Stimulated activated naive CD8-positive, alpha-beta T cell treated with anti-CD3 and anti-CD28 coated beads, Interleukin-15, Interleukin-2, amounts not matched to agents 100 U/mL and 50 U/mL, for 24 hours (primary cell): ENCODE measurements around the gene GRIK1.

Experiments used
- ATAC-seq: fragments of 150-1000 bp; cut with Tn5 transposase; one replicate; pipeline ENCODE4 v1.10.0; 2021
- DNase-seq: peaks from one replicate; pipeline ENCODE4 v3.0.0; 2021

The GRIK1 gene

DNA sequence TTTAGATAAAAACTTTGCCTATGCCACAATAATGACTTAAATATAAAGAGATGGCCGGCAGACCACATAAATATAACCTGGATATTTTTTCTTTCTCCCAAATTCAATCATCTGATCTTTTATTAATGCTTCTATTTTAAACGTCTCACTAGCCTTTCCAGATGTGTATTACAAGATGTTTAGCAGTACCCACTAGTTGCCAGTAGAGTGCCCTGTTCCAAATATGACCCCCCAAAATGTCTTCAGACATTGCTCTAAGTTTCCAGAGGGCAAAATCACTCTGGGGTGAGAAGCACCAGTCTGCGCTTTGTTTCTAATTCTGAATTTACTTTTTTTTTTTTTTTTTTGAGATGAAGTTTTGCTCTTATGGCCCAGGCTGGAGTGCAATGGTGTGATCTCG is 268.1 kb downstream of the GRIK1 start:
- DNase-seq (no peak), ATAC-seq (no peak)

DNA sequence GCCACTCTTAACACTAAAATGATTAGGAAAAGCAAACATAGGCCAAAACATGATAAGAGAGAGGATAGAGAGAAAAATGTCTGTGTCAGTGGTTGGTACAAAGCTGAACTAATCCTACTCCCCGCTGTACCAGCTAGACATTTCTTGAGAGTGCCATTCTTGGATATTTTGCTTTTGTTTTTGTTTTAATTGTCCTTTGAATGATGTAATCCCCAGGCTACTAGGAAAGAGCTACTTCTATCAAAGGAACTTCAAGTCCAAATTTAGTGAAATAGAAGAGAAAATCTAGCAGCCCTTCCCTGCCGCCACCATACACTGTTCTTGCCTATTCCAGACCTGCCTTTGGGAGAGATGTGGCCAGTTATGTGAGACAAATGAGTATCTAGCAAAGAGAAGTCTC is 269.6 kb downstream of the GRIK1 start:
- DNase-seq = no peak

DNA sequence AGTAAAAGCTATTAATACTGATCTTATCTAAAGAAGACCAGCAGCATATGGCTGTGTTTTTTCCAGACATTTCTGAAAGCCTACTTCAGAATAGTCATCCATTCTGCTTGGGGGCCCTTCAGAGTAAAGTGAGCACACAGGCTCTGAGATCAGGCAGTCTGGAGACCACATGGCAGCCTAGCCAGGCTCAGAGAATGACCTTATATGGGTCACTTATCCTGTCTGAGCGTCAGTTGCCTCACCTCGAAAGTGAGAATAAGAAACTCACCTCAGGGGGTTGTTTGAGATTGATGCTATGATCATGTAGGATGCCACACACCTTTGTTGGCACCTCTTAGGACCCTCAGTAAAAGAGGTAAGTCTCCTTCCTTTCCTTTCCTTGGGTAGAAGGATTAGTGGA is 270.4 kb downstream of the GRIK1 start:
- peak; percentile 46 for ATAC-seq
- no peak for DNase-seq

More for the DNA sequence above, 269.6 kb downstream of the GRIK1 start:
- ATAC-seq = no peak

DNA sequence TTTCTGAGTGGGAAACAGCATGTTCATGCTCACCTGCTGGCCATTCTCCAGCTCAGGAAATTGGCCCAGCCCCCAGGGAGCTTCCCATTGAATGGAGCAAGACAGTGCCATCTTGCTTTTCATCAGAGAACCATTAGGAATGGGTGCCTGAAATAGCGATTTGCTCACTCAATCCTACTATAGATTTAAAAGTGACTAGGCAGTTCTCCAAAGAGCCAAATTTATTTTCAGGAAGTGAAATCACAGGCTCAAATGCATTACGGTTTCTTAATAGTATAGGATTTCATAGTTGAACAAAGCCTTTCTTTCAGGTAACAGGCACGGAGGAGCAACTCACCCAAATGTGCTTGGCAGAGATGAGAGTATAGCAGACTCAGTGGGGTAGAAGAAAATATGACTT is 272.1 kb downstream of the GRIK1 start:
- DNase-seq (no peak), ATAC-seq (no peak)

DNA sequence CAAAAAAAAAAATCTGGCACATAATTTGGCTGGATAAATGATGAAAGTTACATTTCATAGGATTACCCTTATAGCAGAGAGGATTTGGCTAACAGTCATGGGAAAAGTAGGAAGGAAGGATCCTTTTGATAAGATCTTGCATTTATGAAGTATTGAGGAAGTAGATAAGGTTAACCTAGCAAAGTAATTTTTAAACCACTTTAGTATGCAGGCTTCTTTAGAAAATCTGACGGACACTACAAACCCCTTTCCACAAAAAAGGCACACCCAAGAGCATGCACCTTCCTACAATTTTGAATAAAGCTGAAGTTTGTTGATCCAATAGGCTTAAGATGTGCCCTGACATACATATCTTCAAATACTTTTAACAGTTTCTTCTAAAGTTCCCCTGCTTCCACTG is 275.2 kb downstream of the GRIK1 start:
- ATAC-seq (no peak), DNase-seq (no peak)

DNA sequence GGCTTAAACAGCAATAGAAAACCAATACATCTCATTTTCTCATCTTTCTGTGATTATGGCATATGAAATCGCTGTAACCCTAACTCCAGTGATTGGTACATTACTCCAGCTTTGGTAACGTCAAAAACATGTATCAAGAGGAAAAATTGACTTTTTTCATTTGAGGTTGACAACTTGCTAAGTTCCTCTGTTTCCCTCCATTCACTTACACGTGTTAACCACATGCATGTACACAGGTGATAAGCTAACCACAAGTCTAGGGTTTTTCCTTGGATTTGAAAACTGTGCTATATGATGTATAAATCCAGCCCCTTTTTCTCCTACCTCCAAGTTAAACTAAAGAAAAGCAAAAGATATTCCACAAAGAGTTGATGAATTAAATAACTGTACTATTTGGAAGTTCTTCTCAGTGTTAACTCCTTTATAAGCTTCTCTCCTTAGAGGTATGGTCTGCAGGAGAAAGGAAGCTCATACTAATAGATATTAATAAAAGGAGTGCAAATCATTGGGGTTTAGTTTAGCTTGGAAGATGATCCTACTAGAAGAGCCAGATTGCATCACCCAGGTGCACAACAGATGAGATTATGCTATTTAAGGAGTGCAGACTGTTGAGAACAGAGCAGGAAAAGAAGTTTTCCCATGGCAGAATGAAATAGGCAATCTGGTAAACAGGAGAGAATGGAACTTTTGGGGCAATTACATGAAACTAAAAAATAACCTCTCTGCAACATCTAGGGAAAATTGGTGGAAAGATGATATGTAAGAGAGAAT is 277.9 kb downstream of the GRIK1 start:
- ATAC-seq (no peak), DNase-seq (no peak)

DNA sequence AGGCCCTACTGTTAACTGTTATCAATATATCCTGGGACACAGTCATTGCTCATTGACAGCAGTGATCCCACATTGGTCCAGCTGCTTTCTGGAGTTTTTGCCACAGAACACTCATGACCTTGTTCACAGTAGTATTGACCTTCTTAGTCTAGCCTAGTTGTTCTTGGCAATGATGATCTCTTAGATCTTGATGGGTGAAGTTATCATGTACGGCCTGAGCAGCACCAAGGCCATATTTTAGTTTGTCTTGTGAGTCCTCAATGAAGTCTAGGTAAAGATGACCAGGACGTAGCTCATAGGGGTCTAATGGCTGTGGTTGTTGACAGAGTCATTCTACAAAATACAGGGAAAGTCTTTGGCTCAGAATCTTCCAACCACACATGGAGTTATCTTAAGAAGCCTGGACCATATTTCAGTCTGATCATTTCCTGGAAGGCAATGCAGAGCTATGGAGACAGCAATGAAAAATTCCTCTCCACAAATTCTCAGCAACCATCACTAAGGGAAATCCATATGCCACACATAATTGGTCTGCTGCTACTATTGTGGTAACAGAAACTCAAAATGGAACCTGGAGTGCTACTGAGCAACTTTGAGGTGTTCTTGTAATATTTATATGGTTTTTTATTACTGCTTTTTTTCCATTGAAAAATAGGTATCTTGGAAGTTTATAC is 279.6 kb downstream of the GRIK1 start:
- no peak for ATAC-seq
- no peak for DNase-seq

DNA sequence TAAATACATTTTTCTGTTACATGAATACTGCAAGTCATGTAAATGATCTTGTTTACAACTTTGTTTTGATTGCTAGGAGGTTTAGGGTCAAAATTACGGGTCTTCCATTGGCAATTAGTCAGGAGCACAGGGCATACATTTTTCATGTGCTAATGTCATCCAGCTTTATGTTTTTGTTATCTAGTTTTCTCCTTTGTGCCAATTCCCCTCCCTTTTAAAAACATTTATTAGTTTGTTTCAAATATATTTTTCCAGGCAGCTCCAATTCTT is 280.9 kb downstream of the GRIK1 start:
- no peak for ATAC-seq

DNA sequence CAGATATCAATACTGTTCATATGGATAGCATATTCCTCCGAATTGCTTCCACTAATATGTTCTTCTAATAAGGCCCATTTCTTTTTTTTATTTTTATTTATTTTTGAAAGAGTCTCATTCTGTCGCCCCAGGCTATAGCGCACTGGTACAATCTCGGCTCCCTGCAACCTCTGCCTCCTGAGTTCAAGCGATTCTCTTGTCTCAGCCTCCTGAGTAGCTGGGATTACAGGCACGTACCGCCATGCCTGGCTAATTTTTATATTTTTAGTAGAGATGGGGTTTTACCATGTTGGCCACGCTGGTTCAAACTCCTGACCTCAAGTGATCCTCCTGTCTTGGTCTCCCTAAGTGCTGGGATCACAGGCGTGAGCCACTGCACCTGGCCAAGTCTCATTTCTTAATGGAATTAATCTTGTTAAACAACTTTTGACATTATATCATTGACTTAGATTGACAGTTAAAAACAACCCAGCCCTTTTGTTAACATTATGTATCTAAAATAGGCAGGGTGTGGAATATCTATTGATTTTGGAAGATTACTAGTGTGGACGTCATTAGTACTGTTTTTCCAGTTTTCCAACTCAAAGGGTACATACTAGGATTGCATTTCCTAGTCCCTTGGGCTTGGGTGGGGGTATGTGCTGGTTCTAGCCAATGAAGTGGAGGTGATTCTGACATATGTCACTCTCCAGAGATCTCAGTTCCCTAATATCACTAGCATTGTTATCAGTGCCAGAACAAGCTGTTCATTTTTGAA is 281.4 kb downstream of the GRIK1 start:
- no peak for ATAC-seq
- DNase-seq = no peak

More for the DNA sequence above, 280.9 kb downstream of the GRIK1 start:
- no peak for DNase-seq

DNA sequence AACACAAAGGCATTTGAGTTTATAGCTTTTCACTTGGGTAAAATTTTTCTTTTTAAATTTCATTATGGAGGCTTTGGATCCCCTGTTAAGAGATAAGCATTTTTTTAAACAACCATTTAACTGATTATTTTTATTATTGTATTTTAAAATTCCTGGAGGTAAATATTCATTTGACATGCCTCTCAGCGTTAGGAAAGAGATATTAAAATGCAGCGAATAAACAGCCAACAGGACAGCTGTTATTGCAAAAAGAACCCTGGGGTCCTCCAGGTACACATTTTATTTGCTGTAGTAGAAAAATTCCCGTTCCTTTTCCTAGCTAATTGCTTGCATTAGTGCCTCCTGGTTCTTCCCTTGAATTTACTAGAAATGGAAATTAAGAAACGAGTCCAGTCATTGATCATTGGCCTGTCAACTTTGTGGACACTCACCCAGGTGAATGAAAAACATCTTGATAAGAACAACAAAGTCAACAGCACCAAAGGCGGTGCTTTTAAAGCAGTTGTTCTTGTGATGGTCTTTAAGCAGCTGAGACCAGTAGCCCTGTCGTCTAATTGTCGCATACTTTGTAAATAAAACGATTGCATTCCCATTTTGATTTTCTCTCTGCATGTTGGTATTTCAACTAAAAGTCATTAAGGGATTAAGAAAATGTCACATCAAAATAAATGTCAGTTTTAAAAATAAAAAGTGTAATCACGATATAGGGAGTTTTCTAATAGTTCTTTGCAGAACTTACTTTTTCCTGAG is 282.4 kb downstream of the GRIK1 start:
- DNase-seq = no peak
- no peak for ATAC-seq

DNA sequence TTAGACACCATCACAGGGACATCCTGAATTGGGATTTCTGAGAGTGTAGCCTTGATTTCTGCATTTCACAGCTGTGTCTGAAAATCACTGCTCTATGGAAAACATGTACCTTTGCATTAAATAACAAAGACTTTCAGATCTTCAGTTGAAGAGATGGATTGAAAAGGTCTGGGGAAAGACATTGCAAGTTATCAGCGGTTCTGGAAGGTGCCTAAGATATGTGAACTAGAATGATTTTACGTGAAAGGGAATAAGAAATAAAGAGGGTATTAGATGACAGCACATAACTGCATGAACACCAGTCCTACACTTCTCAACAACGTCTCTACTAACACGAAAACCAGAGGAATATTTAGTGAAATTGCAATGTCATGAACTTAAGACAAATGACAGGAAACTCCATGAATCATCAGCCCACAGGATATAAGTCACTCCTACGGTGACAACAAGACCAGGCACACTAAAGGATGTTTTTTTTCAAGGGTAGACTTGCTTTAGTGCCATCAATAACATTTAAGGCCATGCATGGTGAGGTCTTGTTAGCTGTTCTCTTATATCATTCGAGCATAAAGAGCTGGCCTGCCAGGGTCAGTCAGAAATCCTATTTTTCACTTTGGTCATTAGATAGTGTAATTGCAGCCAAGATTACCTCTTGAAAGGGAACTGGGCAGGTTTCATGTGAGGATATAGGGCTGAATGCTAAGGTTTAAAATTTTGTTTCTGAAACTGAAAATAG is 283.1 kb downstream of the GRIK1 start:
- DNase-seq (no peak), ATAC-seq (peak; percentile 90)

DNA sequence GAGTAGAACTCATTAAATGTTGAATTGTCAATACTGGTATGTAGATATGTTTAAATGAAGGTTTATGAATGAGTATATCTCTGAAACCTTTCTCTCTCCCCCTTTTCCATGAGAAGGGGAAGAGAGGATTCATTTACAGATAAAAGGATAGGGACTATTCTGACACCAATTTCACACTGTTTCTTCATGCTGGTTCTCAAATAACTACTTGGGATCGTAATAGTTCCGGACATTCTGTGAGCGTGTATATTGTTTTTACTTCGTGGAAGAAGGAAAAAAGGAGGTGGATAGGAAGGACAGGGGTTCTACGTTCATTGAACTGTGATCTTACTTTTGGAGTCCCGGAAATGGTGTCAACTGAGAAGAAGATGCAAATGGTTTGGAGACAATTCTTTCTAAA is 284.2 kb downstream of the GRIK1 start:
- DNase-seq (no peak), ATAC-seq (no peak)

DNA sequence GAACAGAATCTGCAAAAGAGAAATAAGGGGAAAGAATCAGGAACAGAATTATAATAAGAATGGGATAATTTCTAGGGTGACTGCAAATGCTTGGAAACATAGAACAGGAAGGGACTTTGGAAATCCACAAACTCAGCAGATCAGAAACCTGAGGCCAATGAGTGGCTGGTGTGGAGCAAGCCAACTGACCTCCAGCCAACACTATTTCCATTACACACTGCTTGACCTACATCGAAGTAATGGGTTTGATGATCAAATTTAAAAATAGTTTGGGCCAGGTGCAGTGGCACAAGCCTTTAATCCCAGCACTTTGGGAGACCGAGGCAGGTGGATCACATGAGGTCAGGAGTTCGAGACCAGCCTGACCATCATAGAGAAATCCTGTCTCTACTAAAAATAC is 284.9 kb downstream of the GRIK1 start:
- DNase-seq (no peak), ATAC-seq (no peak)

DNA sequence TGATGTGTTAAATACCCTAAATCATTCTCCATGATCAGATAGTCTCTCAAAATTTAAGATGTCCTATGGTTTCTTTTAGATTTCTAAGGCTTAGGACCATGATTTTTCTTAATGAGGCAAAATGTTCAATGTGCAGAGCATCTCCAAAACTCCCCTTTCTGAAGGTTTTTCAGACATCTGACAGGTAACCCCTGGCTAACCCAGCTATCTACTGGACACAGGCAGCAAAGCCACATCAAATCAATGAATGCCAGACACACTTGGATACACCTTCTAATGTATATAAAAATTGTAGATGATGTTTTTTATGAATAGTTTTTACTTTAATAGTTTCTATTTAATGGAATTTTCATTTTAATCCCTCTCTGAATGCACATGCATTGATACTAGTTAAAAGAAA is 285.6 kb downstream of the GRIK1 start:
- ATAC-seq (no peak), DNase-seq (no peak)

DNA sequence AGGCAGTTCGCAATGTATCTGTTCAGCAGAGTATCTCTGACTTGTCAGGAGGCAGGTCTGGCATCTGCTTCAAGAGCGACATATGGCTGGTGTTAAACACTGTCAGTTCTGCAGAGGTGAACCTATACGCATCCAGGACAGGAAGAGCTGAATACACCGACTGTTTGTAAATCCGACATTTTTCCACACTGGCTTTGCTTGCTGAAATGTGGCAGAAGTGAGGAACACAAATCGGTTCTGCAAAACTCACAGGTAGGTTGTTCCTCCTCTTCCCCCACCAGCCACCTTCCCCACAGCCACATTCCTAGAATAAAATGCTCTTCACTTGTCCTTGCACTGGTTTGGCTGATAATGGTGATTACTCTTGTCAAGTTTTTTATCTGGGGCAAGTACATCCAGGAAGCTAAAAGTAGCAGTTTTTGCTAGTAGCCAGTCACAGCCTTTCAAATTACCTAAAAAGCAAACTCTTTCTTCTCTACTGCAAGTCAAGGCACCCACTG is 289.2 kb downstream of the GRIK1 start:
- ATAC-seq = no peak
- no peak for DNase-seq

DNA sequence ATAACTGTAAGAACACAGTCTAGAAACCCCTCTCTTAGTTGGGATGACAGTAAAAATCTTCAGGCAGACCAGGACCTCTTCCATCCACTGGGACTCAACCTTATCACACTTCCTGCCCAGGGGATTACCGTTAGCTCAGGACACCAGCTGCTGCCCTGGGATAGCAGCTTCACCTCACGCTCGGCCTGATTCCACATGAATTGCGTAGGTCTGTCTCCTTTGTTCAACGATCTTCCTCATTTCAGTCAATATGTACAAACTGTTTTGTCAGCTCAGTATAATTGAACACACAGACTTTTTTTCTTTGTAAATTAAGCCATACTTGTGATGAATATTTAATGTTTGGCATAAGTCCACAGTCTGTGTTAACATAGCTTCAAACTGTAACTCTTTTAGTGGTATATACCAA is 290.4 kb downstream of the GRIK1 start:
- ATAC-seq (no peak), DNase-seq (no peak)

DNA sequence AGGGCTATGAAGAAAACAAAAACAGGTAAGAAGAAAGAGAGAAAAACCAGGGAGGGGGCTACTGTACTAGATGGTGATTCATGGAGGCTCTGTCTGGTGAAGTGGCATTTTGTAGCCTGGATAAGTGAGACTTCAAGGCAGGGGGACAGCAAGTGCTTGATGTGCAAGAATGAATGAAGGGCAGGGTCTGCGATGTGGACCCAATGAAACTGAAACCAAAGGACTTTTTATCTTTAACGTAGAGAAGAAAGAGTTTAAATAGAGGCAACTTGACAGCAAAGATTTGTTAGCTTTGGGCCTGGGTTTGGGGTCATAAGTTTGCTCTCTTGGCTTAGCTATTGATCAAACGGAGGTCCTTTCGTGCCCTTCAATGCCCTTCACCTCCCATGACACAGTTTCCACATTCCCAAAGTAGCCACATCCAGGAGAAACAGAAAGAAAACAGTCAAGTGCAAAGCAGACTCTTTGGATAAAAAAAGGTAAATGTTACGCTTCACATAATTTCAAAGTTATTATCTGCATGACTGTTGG is 291.0 kb downstream of the GRIK1 start:
- ATAC-seq (no peak), DNase-seq (no peak)

DNA sequence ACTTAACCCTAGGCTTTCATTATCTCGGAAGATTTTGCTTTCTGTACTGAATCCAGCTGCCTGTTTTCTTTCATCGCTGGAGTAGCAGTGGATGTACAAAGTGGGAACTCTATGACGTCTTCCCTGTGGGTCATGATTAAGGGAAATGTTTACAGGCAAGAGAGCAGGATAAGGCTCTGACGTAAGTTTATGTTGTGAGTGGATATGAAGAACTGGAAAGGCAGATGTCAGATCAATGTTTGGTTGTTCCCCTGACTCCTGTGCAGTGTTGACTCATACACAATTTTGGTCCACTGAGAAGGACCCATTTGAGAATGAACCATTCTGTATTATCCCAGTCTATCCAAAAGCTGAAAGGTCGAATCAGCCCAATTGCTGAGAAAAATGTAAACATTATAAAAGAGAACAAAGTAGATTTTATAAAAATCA is 292.4 kb downstream of the GRIK1 start:
- DNase-seq = no peak
- no peak for ATAC-seq

DNA sequence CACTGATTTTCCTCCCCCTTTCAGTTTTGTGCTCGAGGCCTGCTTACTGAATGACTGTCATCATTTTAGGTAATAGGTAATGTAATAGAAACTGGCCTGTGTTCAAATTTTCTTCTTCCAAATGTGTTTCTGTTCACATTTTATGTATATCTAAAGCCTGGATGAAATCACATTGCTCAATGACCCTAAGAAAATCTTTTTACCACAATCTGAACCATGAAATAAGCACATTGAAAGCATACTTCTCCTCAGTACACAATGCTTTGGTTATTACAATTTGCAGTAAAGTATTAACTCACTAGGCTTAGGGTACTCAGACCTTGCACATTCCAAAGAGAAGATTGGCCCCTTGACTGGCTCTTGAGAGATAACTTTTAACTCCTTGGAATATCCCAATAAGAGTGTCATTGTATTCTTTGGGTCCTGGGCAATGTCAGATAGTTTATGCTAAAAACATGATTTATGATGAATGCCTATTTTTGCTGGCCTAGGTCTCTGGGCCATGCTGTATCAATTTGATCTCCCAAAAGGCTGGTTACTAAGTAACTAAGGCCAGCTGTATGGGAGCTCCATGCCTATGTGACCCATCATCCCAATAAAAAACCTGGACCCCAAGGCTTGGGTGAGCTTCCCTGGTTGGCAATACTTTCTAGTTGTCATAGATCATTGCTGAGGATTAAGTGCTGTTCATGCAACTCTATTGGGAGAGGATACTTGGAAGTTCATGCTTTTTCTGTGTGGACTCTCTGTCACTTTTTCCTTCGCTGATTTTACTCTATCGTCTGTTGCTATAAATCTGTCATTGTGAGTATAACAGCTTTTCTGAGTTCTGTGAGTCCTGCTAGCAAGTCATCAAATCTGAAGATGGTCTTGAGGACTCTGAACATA is 293.9 kb downstream of the GRIK1 start:
- no peak for ATAC-seq
- DNase-seq = no peak

DNA sequence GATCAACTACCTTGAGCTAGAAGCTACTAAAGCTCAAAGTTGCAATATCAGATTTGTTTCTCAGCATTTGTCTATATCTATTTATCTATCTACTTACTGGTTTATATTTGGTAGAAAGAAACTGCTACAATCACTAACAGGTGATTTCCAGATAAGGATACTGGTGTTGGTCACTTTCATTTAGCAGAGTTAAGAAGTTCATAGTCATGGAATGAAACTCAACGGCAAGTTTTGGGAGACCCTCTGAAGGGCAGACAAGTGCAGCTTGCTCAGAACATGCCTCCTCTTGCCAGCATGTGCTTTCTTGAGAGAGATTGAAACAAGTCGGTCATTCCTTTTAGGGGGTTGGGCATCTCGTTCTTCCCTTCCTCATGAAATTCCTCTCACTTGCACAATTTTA is 296.5 kb downstream of the GRIK1 start:
- no peak for DNase-seq
- no peak for ATAC-seq
